SK-N-MC (cell line): ENCODE data around the gene PIK3R4.

Experiments
- EZH2 ChIP-seq: fragments of 200-600 bp; sonication (generic); IDR thresholded peaks from one replicate; pipeline ENCODE4 v1.6.1; 2017; ENCODE audit warnings: antibody characterized with exemption
- POLR2AphosphoS5 ChIP-seq: IDR thresholded peaks from 2 replicates; pipeline ENCODE4 v1.6.1; 2012; ENCODE audit warnings: mild to moderate bottlenecking, low read depth, low read length, borderline replicate concordance

- TF ChIP-seq EZH2 (no peak), POLR2AphosphoS5 (no peak)
Observed at GRCh38 chr3:130715616-130716015, 31.0 kb downstream of the PIK3R4 start.
